GM19025 (cell line): ENCODE results near the gene SHTN1.
A peak's percentile ranks its signal among the peaks of the same experiment; 100 is the strongest.

Experiments used
- ATAC-seq: cut with Tn5 transposase; IDR thresholded peaks from one replicate; pipeline ENCODE4 v1.9.1; 2021; ENCODE audit warnings: mild to moderate bottlenecking, low read depth, moderate library complexity; ENCODE audit not compliant: unreplicated experiment

SHTN1 gene, protein sequence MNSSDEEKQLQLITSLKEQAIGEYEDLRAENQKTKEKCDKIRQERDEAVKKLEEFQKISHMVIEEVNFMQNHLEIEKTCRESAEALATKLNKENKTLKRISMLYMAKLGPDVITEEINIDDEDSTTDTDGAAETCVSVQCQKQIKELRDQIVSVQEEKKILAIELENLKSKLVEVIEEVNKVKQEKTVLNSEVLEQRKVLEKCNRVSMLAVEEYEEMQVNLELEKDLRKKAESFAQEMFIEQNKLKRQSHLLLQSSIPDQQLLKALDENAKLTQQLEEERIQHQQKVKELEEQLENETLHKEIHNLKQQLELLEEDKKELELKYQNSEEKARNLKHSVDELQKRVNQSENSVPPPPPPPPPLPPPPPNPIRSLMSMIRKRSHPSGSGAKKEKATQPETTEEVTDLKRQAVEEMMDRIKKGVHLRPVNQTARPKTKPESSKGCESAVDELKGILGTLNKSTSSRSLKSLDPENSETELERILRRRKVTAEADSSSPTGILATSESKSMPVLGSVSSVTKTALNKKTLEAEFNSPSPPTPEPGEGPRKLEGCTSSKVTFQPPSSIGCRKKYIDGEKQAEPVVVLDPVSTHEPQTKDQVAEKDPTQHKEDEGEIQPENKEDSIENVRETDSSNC

DNA sequence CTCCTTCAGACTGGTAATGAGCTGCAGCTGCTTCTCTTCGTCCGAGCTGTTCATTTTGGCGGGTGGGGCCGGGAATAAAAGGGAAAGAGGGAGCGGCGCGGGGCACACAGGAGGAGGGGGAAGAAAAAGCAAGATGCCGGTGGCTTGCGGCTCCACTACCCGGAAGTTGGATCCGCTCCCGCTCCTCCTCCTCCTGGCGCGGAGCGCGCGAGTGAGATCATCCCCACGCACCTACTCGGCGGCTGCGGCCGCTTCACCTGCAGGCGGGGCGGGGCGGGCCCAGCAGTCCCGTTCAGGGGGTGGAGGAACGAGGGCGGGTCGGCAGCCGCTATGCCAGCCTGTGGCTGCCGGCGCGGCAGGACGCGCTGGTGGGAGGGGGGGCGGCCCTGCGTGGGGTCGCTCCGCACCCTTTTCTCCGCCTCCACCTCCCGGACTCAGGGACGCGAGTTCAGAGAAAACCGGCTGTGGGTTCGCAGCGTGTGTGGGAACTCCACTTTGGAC is at the start of gene SHTN1:
Gene SHTN1, minus strand, starts transcription at position 162 of the 501 bp plus-strand sequence. Its CDS starts 108 bp downstream, at position 54.
- peak; percentile 54 for ATAC-seq

- ATAC-seq = no peak
Observed at GRCh38 chr10:117053482-117053881, 48.5 kb upstream of the SHTN1 start.

- ATAC-seq = no peak
Observed at GRCh38 chr10:117047947-117048346, 43.0 kb upstream of the SHTN1 start.

DNA sequence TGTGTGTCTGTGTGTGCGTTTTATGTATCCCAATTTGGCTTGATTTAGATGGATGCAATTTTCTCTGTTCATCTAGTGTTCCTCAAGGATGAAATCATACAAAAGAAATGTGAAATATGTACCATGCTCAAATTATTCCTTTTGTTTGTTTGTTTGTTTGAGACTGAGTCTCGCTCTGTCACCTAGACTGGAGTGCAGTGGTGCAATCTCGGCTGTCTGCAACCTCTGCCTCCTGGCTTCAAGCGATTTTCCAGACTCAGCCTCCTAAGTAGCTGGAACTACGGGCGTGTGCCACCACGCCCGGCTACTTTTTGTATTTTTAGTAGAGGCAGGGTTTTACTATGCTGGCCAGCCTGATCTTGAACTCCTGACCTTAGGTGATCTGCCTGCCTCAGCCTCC is 11.3 kb upstream of the SHTN1 start:
- ATAC-seq = no peak

- no peak for ATAC-seq
Observed at GRCh38 chr10:117014835-117015234, 9.8 kb upstream of the SHTN1 start.

DNA sequence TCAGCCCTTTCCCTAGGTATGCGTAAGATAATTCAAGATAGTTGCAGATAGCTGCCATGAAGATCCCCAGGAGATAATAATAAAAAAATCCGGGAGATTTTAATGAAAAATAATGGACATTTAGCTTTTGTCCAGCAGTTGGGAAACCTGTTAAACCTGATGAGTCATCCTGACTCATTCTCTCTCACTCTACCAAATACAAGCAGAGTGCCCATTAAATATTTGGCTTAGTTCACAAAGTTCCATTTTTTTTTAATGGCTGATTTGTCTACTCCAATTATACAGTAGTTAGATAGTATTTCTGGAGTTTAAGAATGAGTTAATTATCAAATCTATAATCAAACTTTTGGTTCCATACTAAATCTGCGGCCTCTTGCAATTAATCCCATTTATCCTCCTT is 2.1 kb upstream of the SHTN1 start:
- ATAC-seq = no peak

DNA sequence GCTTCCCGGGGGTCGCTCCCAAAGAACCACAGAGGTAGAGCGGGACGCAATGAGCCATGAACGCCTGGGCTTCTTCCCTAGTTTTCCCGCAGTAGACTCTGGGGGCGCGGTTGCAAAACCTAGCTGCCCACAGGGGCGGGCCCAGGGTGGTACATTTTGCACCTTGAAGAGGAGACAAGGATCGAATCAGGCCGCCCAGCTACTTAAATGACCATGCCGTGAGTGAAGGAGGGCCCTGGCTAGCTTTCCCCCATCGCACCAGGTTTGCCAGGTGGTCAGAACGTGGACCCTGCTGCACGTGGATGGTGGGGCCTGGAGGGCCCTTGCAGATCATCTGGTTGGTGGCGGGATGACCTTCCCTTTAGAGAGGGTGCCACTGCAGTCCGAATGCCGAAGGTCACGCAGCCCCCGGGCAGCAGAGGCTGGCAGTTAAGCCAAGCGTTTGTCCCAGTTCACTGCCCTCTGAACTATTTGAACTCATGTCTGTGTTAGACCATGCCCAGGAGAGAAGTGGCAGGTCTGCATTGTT is 604 bp upstream of the SHTN1 start:
- ATAC-seq = no peak

DNA sequence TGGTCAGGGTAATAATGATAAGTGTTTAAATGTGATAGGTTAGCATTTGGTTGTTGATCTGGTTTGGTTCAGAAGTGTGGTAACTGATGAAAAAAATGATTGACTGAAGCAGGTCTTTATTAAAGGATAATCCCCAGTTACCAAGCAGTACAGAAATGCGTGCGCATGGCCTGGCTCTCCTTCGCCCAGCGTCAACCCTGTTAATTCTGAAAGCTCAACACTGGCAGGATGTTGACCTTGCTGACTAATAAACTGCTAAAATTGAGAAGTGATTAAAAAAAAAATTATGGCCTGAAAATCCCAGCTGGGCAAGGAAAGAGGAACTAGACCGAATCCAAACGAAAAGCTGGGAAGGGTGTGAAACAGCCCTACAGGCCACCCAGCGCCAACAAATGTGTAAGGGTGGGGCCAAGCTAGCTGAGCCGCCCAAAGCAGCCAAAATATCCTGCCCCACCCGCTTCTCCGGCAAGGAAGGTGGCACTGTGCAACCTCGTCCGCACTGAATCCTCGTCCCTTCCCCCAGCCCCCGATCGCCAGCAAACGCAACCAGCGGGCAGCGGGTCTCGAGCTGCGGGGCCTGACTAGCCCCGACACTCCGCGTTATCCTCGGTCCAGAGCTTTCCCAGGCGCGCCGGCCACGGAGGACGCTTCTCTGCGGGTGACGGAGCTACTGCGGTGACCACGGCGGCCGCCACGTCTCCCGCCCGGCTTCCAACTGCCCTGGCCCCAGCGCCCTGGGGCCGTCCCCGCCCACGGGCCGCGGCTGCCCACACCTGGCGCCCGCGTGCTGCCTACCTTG is 561 bp downstream of the SHTN1 start:
- ATAC-seq = peak; percentile 45

DNA sequence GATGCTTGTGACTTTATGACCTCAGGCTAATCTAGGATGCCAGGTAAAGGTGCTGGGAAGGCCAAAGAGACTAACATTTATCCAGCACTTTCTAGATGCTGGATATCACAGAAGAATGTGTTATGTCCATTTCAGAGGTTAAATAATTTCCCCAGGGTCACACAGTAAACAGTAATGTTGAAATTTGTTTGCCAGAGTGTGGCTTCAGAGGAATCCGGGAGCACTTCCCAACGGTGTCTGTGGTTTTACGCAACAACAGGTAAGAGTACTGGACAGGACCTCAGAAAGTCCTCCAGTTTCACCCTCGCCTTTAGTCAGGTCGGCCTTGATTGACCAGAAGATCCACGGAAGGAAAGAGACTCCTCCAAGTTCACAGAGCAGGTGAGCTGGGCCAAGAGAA is 1.7 kb downstream of the SHTN1 start:
- ATAC-seq = no peak

- ATAC-seq = no peak
Observed at GRCh38 chr10:117002206-117002605, 2.8 kb downstream of the SHTN1 start.

DNA sequence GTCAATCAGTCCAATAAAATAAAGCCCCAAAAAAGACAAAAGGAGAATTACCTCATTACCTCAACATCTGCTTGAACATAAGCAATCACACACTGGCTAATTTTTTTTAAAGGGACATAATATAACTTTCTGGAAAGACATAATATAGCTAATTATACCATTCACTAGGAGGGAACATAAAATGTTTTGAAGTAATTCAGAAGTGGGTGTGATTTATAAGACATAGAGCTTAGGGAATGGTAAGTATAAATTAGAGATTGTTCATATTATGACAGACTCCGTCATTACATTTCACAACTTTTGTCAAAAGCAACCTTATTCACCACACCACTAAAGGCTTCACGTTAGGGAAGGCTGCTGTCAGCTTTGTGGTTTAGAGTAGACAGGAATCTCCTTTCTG is 3.8 kb downstream of the SHTN1 start:
- no peak for ATAC-seq

GRCh38 chr10:117000580-117000979 is 4.4 kb downstream of the SHTN1 start:
- no peak for ATAC-seq

DNA sequence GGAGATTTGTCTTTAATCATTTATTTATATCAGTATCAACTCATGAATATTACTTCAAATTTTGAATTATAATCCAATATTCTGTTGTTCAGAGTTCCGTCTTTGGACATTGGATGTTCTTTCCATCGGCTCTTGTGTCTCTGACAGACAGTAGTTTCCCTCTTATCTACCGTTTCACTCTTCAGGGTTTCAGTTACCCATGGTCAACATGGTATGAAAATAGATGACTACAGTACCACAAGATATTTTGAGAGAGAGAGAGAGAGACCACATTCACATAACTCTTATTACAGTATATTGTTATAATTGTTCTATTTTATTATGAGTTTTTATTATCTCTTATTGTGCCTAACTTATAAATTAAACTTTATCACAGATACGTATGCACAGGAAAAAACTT is 6.8 kb downstream of the SHTN1 start:
- no peak for ATAC-seq

GRCh38 chr10:116997015-116997414 is 8.0 kb downstream of the SHTN1 start:
- no peak for ATAC-seq

- no peak for ATAC-seq
Observed at GRCh38 chr10:116995648-116996047, 9.3 kb downstream of the SHTN1 start.

GRCh38 chr10:116994113-116994890 is 10.7 kb downstream of the SHTN1 start:
- no peak for ATAC-seq

DNA sequence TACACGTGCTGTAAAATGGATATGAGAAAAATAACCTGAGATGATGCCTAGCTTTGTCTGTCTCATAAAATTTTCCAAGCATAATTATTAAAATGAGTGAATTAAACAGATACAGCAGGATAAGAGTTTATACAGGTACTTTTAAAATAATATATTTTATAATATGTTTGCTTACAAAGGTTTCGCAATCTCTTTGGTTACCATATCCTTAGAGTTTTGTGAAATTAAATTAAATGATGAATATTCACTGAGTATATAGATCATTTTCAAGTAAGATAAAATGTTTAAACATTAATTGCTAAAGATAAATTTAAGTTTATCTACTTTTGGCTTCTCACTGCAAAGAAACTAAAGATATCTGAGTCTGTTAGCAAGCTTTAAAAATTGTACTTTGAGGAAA is 11.4 kb downstream of the SHTN1 start:
- no peak for ATAC-seq

- no peak for ATAC-seq
Observed at GRCh38 chr10:116992183-116992582, 12.8 kb downstream of the SHTN1 start.

- no peak for ATAC-seq
Observed at GRCh38 chr10:116990276-116990800, 14.6 kb downstream of the SHTN1 start.

DNA sequence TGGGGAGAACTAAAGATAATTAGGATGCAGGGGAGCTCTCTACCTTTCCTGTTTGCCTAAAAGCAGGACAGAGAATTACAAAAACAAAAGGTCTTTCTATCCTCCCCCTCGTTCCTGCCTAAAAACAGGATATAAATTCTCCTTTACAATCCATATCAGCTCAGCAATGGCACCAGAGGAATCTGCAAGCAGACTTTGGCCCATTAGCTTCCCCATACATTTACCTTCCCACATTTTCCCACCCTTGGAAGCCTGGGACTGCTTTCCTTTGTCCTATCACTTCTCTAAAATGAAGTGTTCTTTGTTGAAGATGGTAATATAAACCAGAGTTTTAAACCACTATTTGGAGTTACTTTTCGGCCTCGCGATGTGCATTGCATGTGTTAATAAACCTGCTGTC is 15.5 kb downstream of the SHTN1 start:
- no peak for ATAC-seq
